GM19467 (cell line): Measurements from ENCODE around the gene CDYL.

ENCODE experiments used
- ATAC-seq: cut with Tn5 transposase; IDR thresholded peaks from one replicate; pipeline ENCODE4 v1.9.1; 2021; ENCODE audit warnings: mild to moderate bottlenecking, moderate library complexity; ENCODE audit not compliant: unreplicated experiment

Gene CDYL

DNA sequence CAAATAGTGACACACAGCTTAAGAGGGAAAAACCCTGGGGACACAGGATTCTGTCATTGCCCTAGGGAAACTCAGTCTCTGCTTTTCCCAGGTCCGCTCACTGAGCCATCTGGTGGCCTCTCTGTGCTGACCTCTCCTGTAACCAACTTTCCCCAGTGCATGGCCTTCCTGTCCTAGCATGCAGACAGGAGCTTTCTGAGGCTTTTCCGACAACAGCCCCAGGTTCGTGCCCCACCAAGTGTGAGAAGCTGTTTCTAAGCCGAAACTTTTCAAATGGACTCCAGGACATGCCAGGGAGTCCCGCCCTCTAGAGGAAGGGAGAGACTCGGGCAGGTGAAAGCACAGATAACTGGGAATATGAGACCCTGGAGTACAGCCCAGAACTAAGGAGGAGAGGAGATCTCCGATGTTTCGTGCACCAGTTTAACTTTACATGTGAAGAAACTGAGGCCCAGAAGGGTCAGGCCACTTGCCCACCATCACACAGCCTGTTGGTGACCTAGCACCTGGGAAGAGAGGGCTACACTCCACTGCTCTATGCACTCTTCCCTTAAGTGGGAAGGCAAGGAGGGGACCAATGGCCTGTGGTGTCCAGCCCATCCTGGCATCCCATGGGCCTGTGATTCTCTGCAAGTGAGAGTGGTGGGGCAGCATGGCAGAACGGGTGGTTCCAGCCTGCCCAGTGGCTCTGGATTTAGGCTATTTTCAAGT, 181.5 kb downstream of the CDYL start:
- no peak for ATAC-seq

DNA sequence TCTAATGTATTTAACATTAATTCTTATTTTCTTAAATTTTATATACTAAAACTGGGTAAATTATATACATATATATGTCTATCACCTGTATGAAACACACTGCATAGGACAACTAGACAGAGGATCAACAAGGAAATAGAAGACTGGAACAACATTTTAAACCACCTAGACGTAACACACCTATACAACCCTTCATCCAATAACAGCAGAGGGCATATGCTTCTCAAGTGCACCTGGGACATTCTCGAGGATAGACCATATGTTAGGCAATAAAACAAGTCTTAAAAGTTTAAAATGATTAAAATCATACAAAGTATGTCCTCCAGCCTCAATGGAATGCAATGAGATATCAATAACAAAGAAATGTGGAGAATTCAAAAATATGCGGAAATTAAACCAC, 182.4 kb downstream of the CDYL start:
- no peak for ATAC-seq

DNA sequence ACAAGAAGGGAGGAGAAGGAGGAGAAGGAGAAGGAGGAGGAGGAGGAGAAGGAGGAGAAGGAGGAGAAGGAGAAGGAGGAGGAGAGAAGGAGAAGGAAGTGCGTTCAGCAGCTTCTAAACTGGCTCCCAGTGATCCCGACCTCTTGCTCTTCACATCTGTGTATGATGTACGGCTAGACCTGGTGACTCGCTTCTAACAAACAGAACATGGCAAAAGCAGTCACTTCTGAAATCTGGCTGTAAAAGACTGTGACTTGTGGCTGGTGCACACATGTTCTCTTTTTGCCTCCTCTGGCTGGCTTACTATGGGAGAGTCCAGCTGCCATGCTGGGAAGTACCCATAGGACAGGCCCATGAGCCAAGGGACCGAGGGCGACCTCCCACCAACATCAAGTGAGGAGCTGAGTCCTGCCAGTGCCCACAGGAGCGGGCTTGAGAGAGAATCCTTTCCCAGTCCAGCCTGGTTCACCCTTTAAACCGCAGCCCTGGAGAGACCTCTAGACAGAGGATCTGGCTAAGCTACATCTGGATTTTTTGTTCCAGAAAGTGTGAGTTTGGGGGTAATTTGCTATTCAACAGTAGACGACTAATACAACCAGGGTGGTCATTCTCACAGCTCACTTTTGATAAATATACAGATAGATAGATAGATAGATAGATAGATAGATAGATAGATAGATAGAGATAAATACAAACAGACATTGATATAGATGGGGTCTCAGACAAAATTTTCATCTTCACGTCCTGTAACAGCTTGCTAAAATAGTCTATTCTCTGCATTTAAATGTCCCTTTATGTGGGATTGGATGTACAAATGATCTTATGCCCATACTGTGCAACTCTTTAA, 185.3 kb downstream of the CDYL start:
- no peak for ATAC-seq

DNA sequence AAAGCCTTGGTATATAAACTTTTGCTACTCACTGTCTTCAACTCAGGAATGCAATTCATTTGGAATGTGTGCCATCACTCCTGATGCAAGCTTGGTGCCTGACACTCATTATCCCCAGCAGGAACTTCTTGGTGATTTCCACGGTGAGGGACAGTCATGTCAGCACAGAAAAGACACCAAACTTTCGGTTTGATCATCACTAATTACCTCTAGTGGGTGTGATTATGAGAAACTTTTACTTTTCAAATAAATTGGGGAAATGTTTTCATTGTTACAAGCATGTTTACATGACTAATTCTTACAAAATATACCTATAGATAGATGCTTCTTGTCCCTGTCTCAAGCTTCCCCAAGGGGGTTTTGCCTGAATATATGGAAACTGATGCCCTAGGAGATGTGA, 186.7 kb downstream of the CDYL start:
- no peak for ATAC-seq

DNA sequence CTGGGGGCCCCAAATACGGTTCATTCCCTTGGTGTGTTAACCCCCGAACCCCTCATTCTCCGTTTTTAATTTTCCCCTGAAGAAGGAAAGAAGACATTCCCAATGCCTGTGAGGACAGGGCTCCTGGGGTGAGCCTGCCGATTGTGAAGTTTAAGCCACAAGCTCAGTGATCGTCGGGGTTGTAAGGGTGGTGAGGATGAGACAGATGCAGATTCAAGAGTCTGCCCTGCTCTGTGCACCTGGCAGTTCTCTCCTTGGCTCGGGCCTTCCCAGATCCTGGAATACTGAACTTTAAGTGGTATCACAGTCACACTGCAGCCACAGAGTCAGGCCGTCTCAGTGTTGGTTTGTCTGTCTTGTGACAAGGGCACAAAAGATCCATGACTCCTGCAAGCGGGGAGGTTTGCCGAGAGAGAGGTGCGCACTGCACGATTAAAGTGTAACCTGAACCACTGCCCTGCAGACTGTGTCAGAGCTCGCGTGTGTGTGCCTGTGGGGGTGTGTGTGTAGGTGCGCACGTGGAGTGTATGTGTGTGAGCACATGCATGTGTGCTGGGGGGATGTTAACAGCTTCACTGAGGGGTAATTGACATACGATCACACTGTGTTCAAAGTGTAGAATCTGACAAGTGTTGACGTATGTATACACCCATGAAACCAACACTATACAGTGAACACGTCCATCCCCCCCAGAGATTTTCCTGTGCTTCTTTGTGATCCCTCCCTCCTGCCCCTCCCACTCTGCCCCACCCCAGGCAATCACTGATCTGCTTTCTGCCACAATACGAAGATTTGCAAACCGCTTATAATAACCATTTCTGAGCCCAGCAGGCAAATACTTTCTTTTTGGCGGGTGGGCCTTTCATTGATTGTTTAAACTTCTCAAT, 188.7 kb downstream of the CDYL start:
- ATAC-seq: no peak

DNA sequence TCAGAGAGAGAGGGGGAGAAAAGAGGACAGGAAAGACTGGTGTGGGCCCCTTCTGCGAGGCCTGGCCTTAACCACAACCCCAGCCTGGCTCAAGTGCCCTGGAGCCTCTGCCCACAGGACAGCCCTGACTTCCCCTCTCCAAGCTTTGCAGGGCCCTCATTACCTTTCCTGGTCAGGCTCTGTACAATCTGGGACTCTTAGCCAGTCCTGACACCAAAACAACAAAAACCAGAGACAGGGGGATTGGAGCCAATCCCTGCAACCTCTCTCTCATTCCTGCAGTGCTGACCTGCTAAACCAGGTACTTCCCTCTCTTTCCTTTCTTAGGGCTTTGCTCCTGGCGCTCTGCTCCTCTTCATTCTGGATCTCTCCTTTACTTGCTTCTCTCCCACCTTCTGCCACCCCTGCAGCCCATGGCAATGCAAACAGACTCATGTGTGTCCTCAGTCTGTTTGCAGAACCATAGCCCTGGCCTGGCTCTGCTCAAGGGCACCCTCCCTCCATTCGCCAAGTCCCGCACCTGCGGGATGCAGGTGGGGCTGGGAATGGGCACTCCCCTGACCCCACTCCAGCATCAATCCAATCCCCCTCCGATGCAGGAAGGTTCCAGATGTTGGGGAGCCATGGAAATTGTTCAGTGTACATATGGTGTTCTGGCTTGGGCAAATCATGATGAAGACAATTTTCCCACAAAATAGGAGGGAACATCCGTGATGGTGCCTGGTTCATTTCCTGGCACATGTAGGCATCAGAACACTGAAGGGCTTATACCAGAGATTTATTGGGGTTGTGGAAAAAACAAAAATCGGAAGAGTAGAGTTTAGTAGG, 189.6 kb downstream of the CDYL start:
- no peak for ATAC-seq

DNA sequence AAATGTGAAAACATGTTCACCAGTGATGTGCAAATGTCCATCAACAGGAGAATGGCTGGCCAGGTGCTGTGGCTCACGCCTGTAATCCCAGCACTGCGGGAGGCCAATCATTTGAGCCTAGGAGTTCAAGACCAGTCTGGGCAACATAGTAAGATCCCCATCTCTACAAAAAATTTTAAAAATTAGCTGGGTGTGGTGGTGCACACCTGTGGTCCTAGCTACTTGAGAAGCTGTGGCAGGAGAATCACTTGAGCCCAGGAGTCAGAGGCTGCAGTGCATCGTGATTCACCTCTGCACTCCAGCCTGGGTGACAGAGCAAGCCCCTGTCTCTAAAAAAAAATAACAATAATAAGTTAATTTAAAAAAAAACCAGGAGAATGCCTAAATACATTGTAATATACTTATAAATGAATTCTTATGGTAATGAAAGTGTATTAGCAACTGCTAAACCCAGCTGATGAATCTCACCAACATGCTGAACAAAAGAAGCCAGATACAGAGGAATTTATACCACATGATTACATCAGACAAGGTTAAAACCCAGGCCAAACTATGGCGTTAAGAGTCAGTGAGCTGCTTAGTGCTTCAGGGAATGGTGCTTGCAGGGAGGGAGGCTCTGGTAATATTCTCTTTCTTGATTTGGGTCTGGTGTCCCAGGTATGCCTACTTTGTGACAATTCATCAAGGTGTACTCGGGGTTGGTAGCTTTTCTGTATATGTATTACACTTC, 191.3 kb downstream of the CDYL start:
- no peak for ATAC-seq

DNA sequence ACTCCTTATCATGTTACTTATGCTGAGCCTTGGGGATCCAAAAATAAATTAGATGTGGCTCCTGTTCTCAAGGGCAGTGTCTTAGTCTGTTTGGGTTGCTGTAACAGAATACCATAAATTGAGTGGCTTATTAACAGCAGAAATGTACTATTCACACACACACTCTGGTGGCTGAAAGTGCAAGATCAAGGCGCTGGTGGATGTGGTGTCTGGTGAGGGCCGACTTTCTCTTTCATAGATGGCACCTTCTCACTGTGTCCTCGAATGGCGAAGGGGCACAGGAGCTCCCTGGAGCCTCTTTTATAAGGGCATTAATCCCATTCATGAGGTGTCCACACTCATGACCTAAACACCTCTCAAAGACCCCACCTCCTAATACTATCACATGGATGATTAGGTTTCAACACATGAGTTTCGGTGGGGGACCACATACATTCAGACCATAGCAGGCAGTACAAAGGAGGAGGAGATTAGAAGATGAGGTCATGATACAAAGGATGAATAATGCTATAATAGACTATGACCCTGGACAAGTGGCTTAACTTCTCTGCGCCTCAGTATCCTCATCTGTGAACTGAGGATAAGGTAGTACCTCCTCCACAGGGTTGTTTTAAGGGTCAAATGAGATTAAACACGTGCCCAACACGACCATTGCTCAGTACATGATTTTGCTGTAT, 193.5 kb downstream of the CDYL start:
- no peak for ATAC-seq

DNA sequence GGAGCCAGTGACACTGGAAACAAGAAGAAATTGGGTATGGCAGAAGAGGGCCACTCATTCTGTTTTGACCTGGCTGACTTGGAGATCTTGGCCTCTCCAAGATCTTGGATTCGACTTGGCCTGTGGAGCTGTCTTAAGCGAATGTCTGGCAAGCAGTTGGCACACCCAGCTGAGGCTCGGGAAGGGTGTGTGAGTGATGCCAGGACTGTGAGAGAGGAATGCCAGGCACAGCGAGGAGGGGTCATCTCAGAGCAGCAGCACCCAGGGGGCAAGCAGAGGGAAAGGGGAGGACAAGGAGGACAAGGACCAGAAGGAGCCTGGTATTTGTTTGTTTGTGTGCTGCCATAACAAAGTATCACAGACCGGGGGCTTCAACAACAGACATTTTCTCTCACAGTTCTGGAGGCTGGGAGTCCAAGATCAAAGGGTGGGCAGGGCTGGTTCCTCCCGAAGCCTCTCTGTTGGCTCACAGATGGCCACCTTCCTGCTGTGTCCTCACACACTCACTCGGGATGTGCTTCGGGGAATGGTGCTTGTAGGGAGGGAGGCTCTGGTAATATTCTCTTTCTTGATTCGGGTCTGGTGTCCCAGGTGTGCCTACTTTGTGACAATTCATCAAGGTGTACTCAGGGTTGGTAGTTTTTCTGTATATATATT, 194.7 kb downstream of the CDYL start:
- no peak for ATAC-seq

DNA sequence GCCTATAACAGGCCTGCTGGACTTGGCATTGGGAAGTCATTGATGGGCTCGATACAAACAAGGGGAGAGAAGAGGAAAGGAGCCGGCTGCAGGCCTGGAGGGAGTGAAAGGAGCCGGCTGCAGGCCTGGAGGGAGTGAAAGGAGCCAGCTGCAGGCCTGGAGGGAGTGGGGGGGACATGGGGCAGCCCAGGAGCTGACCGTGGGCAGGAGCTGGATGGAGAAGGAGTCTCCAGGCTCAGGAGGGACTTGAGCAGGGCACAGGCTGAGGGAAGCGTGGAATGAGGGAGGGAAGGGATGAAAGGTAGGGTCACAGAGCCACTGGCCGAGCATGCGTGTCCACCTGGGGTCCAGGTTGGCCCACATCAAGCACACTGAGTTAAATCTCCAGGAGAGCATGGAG, 195.6 kb downstream of the CDYL start:
- no peak for ATAC-seq

DNA sequence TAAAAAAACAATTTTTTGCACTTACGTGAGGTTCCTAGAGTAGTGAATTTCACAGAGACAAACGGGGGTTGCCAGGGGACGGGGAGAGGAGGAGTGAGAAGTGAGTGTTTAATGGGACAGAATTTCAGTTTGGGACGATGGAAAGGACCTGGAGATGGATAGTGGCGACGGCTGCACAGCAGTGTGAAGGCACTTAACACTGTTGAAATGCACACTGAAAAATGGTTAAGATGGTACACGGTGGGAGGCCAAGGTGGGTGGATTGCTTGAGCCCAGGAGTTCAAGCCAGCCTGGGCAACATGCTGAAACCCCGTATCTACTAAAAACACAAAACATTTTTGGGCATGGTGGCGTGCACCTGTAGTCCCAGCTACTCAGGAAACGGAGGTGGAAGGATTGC, 196.2 kb downstream of the CDYL start:
- no peak for ATAC-seq

DNA sequence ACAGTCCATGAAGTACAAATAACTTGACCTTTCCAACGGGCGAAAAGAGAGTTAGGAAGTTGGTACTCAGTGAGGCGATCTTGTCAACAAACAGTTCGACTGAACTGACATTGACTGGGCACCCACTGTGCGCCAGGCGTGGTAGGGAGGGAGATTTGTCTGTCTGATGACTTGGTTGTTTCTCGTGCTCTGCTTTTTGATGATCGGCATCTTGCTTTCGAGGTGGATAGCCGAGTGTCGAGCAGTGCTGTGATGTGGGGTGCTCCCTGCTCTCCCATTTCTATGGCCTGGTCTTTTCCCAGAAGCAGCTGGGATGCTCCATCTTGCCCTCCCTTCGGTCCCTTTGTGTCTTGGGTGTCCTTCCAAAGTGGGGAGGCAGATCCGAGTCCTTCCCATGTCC, 197.2 kb downstream of the CDYL start:
- ATAC-seq: no peak

DNA sequence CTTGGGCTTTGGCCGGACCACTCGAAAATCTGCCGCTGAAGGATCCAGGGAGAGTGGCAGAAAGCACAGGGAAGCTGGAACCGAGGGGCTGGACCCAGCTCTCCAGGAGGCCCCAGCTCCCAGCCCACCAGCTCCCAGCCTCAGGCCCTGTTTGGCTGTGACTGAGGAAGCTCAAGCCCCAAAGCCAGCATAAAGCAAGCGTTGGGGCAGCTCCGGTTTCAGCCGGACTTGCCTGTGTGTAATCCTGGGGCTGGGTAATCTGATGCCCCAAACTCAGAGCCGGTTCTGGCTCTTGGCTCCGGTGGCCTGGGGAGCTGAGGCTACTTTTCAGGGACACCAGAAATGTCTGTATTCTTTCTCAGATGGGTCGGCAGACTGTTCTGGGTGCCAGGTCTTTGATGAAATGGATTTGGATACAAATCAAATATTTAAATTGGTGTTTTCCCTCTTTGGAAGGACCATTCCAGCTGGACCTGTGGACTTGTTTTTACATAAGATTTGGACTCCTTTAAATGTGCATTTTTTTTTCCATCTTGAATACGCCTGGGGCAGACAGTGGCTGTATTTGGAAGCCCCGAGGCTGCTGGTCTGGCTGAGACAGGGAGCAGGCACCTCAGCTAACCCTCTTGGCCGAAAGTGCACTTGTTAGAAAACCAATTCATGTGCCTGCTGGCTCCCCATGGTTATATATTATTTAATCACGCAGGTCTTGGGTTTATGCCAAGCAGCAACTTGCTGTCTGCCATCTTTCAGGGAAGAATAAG, 198.0 kb downstream of the CDYL start:
- ATAC-seq: no peak

DNA sequence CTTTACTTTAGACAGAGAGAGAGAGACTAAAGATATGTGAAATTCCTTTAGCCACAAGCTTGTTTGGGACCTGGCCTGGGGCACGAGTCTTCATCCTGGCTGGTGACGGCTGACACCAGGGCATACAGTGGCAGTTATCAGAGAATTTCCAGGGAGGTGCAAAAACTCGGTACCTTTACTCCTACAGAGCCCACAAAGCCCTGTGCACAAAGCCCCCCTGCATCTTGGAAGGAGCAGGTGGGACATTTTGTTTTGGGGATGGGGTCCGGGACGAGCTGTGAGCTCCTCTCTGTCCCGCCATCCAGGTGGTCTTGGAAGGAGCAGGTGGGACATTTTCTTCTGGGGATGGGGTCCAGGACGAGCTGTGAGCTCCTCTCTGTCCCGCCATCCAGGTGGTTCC, 198.8 kb downstream of the CDYL start:
- no peak for ATAC-seq

DNA sequence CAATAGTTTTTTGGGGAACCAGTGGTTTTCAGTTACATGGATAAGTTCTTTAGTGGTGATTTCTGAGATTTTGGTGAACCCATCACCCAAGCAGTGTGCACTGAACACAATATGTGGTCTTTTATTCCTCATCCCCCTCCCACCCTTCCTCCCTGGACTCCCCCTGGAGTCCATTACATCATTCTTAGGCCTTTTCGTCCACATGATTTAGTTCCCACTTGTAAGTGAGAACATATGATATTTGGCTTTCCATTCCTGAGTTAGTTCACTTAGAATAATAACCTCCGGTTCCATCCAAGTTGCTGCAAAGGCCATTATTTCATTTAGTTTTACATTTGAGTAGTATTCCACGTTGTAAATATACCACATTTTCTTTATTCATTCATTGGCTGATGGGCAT, 199.3 kb downstream of the CDYL start:
- ATAC-seq: no peak

DNA sequence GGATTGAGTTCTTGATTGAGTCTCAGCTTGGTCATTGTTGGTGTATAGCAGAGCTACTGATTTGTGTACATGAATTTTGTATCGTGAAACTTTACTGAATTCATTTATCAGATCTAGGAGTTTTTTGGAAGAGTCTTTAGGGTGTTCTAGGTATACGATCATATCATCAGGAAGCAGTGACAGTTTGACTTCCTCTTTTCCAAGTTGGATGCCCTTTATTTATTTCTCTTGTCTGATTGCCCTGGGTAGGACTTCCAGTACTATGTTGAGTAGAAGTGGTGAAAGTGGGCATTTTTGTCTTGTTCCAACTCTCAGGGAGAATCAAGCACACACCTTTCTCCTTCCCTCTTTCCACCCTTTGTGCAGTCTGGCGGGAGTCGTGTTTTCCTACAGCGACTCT, 201.3 kb downstream of the CDYL start:
- ATAC-seq: no peak

DNA sequence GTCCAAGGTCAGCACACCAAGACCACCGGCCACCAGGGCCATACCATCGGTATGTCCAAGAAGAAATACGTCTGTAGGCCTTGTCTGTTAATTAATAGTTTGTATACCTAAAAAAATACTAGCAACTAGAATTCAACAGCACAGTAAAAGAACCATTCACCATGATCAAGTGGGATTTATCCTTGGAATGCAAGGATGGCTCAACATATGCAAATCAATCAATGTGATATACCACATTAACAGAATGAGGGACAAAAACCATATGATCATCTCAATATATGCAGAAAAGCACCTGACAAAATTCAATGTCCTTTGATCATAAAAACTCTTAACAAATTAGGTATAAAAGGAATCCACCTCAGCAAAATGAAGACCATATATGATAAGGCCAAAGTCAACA, 203.2 kb downstream of the CDYL start:
- ATAC-seq: no peak

DNA sequence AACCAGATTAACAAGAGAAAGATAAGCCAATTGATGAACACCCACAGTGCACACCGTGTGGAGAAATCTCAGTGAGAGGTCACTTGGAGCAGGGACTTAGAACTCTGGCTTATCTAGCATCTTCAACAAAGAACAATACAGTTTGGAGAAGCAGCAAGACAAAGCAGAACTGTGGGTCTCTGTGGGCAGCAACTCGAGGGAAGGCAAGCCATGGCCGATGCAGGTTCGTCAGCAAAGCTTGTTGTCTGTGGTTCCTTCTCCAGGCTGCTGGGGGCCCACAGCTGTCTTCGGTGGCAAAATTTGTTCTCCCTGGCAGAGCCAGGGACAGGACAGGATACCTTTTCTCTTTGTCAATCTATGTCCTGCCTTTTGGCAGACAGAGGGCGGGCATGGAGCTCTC, 205.6 kb downstream of the CDYL start:
- no peak for ATAC-seq
